Measurements from ENCODE around the gene ZNF135.

The ZNF135 gene

GRCh38 chr19:58044886-58045285 is 14.2 kb upstream of the ZNF135 start:
- TF ChIP-seq TAF1 (IDR thresholded peaks at IDR 0.05; ENCODE audit: low read depth) (no peak), EP300 (IDR thresholded peaks at IDR 0.05; ENCODE audit: borderline replicate concordance) (no peak), YY1 (IDR thresholded peaks at IDR 0.05; ENCODE audit: low read depth) (no peak), EGR1 (IDR thresholded peaks at IDR 0.05) (no peak), ZBTB7A (IDR thresholded peaks at IDR 0.05; ENCODE audit: low read depth) (no peak)
- TF ChIP-seq, protein P1, sequence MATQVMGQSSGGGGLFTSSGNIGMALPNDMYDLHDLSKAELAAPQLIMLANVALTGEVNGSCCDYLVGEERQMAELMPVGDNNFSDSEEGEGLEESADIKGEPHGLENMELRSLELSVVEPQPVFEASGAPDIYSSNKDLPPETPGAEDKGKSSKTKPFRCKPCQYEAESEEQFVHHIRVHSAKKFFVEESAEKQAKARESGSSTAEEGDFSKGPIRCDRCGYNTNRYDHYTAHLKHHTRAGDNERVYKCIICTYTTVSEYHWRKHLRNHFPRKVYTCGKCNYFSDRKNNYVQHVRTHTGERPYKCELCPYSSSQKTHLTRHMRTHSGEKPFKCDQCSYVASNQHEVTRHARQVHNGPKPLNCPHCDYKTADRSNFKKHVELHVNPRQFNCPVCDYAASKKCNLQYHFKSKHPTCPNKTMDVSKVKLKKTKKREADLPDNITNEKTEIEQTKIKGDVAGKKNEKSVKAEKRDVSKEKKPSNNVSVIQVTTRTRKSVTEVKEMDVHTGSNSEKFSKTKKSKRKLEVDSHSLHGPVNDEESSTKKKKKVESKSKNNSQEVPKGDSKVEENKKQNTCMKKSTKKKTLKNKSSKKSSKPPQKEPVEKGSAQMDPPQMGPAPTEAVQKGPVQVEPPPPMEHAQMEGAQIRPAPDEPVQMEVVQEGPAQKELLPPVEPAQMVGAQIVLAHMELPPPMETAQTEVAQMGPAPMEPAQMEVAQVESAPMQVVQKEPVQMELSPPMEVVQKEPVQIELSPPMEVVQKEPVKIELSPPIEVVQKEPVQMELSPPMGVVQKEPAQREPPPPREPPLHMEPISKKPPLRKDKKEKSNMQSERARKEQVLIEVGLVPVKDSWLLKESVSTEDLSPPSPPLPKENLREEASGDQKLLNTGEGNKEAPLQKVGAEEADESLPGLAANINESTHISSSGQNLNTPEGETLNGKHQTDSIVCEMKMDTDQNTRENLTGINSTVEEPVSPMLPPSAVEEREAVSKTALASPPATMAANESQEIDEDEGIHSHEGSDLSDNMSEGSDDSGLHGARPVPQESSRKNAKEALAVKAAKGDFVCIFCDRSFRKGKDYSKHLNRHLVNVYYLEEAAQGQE (IDR thresholded peaks at IDR 0.05; ENCODE audit: low read depth): no peak

DNA sequence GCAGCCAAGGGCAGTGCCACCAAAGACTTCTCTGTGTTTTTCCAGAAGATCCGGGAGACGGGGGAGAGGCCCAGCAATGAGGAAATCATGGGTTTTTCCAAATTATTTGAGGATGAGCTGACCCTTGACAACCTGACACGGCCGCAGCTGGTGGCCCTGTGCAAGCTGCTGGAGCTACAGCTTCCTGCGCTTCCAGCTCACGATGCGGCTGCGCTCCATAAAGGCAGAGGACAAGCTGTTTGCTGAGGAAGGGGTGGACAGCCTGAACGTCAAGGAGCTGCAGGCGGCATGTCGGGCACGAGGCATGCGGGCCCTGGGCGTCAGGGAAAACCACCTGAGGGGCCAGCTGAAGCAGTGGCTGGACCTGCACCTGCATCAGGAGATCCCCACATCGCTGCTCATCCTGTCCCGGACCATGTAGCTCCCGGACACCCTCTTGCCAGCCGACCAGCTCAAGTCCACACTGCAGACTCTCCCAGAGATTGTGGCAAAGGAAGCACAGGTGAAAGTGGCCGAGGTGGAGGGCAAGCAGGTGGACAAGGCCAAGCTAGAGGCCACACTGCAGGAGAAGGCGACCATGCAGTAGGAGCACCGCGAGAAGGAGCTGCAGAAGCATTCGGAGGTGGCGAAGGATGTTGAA is 13.6 kb upstream of the ZNF135 start:
- TF ChIP-seq TEAD4 (IDR thresholded peaks at IDR 0.05): no peak
- TF ChIP-seq MAX (IDR thresholded peaks at IDR 0.05): no peak
- no peak for TF ChIP-seq EP300 (IDR thresholded peaks at IDR 0.05; ENCODE audit: borderline replicate concordance)
- TF ChIP-seq TCF12 (IDR thresholded peaks at IDR 0.05; ENCODE audit: low read depth): no peak
- no peak for TF ChIP-seq NFIC (IDR thresholded peaks at IDR 0.05)

DNA sequence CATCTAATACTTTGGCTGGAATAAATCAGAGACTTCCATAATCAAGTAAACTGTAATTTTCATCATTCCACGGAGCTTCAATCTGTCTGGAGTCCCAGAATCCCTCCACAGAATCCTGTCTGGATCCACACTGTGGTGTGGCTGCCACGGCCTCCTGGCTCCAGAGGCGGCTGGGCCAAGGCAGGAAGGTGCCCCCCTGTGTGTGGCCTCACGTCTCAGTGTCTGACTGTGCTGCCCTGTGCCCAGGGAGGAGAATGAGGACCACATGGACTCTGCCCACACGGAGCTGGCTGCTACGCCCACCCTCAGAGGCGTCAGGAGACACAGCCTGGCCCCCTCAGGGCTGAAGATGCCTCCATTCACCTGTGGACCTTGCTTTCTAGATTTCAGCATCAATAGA is 12.2 kb upstream of the ZNF135 start:
- no peak for TF ChIP-seq CEBPB (IDR thresholded peaks at IDR 0.05)
- no peak for TF ChIP-seq FOXM1 (IDR thresholded peaks at IDR 0.05; ENCODE audit: borderline replicate concordance, low read depth)
- TF ChIP-seq NFIC (IDR thresholded peaks at IDR 0.05): no peak
- no peak for TF ChIP-seq YY1 (IDR thresholded peaks at IDR 0.05; ENCODE audit: low read depth)
- TF ChIP-seq RAD21 (IDR thresholded peaks at IDR 0.05; ENCODE audit: low read depth): no peak
- TF ChIP-seq, protein P2, sequence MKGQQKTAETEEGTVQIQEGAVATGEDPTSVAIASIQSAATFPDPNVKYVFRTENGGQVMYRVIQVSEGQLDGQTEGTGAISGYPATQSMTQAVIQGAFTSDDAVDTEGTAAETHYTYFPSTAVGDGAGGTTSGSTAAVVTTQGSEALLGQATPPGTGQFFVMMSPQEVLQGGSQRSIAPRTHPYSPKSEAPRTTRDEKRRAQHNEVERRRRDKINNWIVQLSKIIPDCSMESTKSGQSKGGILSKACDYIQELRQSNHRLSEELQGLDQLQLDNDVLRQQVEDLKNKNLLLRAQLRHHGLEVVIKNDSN (IDR thresholded peaks at IDR 0.05): no peak
- no peak for TF ChIP-seq CREB1 (IDR thresholded peaks at IDR 0.05; ENCODE audit: low read depth)
- no peak for TF ChIP-seq TCF12 (IDR thresholded peaks at IDR 0.05; ENCODE audit: low read depth)
- no peak for TF ChIP-seq EP300 (IDR thresholded peaks at IDR 0.05; ENCODE audit: borderline replicate concordance)
- TF ChIP-seq TAF1 (IDR thresholded peaks at IDR 0.05; ENCODE audit: low read depth): no peak
- no peak for TF ChIP-seq MAX (IDR thresholded peaks at IDR 0.05)
- TF ChIP-seq TEAD4 (IDR thresholded peaks at IDR 0.05): no peak
- TF ChIP-seq, protein P1 (IDR thresholded peaks at IDR 0.05; ENCODE audit: low read depth): no peak

GRCh38 chr19:58047672-58048071 is 11.4 kb upstream of the ZNF135 start:
- TF ChIP-seq ZBTB7A (IDR thresholded peaks at IDR 0.05; ENCODE audit: low read depth) (no peak), EP300 (IDR thresholded peaks at IDR 0.05; ENCODE audit: borderline replicate concordance) (no peak), CREB1 (IDR thresholded peaks at IDR 0.05; ENCODE audit: low read depth) (no peak)
- TF ChIP-seq, protein P1 (IDR thresholded peaks at IDR 0.05; ENCODE audit: low read depth): no peak

- TF ChIP-seq CEBPB (IDR thresholded peaks at IDR 0.05): no peak
- TF ChIP-seq ZBTB7A (IDR thresholded peaks at IDR 0.05; ENCODE audit: low read depth): no peak
- no peak for TF ChIP-seq EP300 (IDR thresholded peaks at IDR 0.05; ENCODE audit: borderline replicate concordance)
- TF ChIP-seq CREB1 (IDR thresholded peaks at IDR 0.05; ENCODE audit: low read depth): no peak
- TF ChIP-seq TAF1 (IDR thresholded peaks at IDR 0.05; ENCODE audit: low read depth): no peak
These were observed 6.8 kb upstream of the ZNF135 start for GRCh38 chr19:58052256-58052655.

Data from Ishikawa (cell line).